Dedifferentiated amniotic fluid mesenchymal stem cell (primary cell): ENCODE data around the gene DGCR2.
"Not testable (repeated sequence)": the region's sequence is repeated elsewhere in the genome, so short reads cannot be mapped to it uniquely, and the experiment has no call there.

Experiments used
- DNase-seq: peaks from one replicate; pipeline ENCODE4 v3.0.0-alpha.2; 2016; ENCODE audit errors: extremely low spot score

Gene DGCR2

DNA sequence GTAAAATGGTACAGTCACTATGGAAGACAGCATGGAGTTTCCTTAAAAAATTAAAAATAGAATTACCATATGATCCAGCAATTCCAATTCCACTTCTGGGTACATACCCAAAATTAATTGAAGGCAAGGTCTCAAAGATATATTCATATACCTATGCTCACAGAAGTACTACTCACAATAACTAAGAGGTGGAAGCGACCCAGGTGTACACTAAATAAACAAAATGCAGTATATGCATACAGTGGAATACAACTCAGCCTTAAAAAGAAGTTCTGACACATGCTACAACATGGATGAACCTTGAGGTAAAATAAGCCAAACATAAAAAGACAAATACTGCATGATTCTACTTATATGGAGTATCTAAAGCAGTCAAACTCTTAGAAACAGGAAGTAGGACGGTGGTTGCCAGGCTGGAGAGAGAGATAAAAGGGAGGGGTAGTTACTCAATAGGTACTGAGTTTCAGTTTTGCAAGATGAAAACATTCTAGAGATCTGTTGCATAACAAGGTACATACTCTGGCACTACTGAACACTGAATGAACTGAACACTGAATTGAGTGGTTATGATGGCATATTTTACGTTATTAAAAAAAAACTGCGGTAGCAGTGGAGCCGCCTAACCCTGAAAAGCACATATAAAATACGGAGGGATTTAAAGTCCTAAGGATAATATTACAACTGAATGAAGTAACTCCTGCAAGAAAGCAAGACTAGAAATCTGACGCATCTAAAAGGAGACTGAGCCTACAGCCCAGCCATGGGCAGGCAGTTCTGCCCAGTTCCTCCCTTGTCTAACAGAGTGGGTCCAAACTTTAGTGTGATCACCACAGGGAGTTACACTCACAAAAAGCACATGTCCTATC is 12.8 kb downstream of the DGCR2 start:
- DNase-seq, result no peak

DNA sequence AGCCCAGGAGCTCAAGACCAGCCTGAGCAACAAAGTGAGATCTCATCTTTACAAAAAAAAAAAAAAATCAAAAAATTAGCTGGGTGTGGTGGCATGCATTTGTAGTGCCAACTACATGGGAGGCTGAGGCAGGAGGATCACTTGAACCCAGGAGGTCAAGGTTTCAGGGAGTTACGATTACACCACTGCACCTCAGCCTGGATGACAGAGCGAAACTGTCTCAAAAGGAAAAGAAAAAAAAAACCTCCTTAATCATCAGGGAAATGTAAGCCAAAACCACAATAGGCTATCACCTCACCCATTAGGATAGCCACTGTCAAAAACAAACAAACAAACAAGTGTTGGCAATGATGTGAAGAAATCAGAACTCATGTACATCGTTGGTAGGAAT is 13.4 kb downstream of the DGCR2 start:
- DNase-seq, result no peak

- DNase-seq, result no peak
Measured at GRCh38 chr22:19107730-19108074, 14.5 kb downstream of the DGCR2 start.

- DNase-seq, result no peak
Measured at GRCh38 chr22:19106886-19107729, 15.1 kb downstream of the DGCR2 start.

DNA sequence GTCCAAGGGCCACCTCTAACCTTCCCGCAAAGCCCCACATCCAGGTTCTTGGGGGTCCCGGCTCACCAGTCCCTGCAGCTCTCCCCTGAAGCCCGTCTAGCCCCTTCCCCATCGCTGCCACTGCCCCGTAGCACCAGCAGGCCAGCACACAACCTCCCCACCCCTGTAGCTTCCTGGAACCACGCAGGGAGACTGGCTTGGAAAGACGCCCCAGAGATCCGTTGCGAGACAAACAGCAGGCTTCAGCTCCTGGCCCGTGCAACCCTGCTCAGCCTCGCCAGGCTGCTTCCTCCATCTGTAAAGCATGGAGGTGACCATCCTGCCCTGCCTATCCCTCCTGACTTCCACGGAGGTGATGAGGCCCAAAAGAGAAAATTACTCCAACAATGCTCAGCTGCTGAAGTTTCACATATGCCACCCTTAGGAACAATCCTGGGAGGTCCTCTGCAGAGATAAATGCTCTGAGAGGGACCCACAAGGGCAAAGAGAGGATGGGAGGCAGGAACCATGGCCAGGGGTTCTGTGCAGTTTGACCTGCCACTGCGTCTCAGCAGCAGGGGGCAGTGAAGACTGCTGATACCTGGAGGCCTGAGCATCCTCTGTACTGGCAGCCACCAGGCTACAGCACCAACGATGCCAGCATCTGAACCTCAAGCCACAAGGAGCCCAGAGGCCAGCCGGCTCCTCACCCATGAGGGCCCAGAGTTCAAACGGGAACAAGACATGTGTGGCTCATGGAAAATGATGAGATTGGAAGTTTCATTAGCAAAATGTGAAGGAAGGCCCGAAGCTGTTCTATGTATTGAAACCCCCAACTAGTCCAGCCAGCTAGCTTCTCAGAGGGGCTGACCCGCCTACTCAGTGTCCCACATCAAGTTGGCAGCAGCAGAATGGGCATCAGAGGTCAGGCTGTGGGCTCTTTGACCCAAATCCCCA is 16.1 kb downstream of the DGCR2 start:
- no peak for DNase-seq

DNA sequence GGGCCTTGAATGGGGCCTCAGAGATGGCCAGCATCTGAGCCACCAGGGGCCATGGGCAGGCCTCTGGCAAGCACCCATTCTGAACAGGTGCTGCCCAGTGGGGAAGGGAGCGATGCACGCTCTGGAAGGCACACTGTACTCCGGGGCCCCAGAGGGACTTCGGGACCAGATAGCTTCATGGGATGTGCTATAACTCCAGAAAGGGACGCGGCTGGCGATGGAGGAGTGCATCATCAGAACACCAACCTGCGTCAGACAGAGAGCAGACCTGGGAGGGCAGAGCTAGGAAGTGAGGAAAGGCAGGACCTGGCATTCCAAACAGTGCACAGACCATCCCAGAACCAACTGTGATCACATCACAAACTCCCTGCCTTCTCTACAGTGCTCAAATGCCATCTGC is 16.8 kb downstream of the DGCR2 start:
- no peak for DNase-seq

DNA sequence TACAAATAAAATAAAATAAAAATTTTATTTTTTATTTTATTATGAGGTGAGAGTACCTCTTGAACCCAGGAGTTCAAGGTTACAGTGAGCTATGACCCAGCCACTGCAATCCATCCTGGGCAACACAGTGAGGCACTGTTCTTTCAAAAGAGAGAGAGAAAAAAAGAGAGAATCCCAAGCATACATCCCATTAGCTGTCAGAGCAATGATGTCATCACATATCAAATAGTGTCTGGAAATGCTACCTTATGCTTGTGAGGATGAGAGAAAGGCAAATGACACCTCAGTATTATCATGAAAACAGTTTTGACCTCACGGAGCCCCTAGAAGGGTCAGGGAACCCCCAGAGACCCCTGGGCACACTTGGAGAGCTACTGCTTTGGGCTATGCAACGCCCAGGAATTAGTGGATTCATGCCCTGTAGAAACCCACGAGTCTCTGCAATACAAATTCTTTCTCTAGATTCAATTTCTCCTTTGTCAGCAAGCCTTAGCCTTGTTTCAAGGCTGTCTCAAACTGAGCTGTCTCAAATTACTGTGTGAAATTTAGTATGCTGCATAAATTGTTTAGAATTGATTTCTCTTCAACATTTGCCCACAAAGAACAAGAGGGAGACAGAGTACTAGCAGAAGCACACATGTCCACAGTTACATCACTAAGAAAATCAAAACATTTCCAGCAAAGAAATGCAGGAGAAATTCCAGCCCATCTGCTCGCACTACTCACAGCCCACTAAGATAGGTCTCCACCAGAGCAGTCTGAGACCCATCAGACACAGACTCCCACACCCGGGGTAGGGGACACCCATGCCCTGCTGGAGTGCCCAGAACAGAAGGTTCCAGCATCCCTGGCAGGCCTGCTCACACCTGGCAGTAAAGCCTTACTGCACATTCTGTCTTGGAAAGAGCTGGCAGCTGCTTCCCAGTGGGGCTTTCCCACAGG is 18.1 kb downstream of the DGCR2 start:
- DNase-seq, result peak; percentile 55

GRCh38 chr22:19098157-19098556 is 24.1 kb downstream of the DGCR2 start:
- no peak for DNase-seq

DNA sequence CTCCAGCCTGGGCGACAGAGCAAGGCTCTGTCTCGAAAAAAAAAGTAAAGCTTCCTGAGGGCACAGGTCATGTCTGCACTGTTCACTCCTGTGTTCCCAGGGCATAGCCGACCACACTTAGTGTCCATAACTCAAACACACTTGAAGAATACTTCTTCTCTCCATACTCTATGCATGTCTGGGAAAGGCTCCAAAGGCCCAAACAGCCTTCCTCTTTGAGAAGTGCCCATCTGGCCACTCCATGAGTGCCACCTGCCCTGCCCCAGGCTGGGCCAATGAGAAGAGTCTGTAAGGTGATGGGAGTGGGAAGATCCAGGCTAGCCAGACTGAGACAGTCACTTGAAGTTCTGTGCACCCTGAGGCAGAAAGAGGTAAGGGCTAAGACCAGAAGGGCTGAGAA is 24.7 kb downstream of the DGCR2 start:
- DNase-seq, result no peak

DNA sequence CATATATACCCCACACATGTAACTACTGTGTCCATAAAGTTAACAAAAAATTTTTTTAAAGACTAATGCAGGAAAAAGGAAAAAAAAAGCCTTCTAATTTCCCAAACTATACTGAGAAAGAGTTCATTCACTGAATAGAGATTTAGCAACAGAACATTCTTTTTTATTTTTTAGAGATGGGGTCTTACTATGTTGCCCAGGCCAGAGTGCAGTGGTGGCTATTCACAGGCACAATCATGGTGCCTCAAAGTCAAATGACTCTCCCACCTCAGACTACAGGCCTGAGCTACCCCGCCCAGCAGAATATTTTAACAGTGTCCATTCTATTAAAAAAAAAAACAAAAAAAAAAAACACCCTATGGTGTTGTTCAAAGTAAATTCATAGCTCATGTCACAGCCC is 25.7 kb downstream of the DGCR2 start:
- DNase-seq, result no peak

GRCh38 chr22:19094393-19094997 is 27.7 kb downstream of the DGCR2 start:
- no peak for DNase-seq

DNA sequence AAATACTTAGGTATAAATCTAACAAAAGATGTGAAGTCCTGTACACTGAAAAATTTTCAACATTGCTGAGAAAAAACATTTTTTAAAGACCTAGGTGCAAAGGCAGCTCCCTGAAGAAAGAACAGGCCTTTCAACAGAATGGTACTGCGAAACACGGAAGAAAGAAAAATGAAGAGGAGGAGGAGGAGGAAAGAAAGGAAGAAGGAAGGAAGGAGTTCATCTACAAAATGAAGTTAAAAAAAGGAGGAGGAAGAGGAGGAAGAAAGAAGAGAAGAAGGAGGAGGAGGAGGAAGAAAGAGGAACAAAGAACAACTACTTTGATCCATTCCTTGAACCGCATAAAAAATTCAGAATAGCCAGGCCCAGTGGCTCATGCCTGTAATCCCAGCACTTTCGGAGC is 29.5 kb downstream of the DGCR2 start:
- no peak for DNase-seq

DNA sequence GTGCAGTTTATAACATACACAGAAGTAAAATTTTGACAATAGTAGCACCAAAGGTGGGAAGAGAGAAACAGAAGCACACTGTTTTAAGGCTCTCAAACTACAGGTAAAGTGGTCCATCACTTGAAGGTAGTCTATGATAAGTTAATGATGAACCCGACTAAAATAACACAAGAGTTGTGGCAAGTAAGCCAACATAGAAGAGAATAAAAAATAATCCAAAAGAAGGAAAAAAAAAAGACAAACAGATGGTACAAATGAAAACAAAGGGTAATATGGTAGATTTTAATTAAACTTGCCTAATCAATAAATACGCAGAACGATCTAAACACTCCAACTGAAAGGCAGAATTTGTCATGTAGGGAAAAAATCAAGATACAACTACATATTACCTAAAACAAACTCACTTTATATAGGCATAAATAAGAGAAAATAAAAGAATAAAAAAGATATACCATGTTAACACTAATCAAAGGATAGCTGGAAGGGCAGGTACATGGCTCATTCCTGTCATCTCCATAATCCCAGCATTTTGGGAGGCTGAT is 31.6 kb downstream of the DGCR2 start:
- DNase-seq, result no peak

GRCh38 chr22:19090183-19090582 is 32.0 kb downstream of the DGCR2 start:
- no peak for DNase-seq

- DNase-seq, result no peak
Measured at GRCh38 chr22:19088866-19089595, 33.2 kb downstream of the DGCR2 start.

DNA sequence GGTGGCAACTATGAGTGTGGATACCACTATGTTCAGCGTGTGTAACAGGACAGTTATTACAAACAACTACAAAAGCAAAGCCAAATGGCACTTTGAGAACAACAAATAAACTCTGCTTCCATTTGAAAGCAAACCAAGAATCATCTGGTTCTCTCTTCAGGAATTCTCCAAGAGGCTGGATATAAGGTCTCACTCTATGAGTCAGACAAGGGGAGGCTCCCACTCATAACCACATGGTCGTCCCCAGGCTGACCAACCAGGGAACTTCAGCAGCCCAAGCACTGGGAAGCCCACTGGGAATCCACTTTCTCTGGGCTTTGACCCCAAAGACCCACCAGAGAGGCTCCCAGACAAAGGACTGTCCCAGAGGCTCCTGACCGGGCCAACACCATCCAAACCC is 35.3 kb downstream of the DGCR2 start:
- DNase-seq, result no peak

- DNase-seq, result no peak
Measured at GRCh38 chr22:19086417-19086816, 35.8 kb downstream of the DGCR2 start.

- DNase-seq, result no peak
Measured at GRCh38 chr22:19085233-19085718, 36.9 kb downstream of the DGCR2 start.

GRCh38 chr22:19084586-19084985 is 37.6 kb downstream of the DGCR2 start:
- not testable (repeated sequence) for DNase-seq
